ENCODE results near the gene RPS6KB1.
"Not testable (repeated sequence)": the region's sequence is repeated elsewhere in the genome, so short reads cannot be mapped to it uniquely, and the experiment has no call there.

Gene RPS6KB1

DNA sequence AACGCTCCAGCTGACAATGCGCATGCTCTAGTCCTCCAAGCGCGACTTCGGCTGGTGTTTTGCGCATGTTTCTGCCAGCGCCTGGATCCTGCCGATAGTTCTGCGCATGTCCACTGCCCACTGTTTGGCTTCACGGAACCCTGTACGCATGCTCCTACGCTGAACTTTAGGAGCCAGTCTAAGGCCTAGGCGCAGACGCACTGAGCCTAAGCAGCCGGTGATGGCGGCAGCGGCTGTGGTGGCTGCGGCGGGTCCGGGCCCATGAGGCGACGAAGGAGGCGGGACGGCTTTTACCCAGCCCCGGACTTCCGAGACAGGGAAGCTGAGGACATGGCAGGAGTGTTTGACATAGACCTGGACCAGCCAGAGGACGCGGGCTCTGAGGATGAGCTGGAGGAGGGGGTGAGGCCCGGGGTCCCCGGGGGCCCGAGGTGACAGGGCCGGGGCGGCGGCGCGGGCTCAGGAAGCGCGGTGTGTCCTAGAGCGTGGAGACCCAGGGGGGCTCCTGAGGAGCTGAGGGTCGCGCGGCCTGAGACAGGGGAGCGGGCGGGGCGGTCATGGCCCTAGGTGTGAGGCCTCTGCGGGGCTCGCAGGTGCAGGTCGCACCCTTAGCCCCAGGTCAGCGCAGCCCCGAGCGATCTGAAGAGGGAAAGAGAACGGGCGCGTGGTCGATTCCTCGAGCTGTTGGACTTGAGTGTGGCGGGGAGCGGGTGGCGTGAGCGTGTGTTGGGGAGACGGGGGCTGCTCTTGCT, at the start of gene RPS6KB1, which contains the start of gene TUBD1:
RPS6KB1 (plus strand) TSS at position 198 of the 752 bp plus-strand sequence; CDS start at position 262, 64 bp downstream.
TUBD1 (minus strand) TSS at position 20 of the 752 bp plus-strand sequence. CDS start 1,941 bp downstream, outside the sequence.
- peak; percentile 97 for DNase-seq

DNA sequence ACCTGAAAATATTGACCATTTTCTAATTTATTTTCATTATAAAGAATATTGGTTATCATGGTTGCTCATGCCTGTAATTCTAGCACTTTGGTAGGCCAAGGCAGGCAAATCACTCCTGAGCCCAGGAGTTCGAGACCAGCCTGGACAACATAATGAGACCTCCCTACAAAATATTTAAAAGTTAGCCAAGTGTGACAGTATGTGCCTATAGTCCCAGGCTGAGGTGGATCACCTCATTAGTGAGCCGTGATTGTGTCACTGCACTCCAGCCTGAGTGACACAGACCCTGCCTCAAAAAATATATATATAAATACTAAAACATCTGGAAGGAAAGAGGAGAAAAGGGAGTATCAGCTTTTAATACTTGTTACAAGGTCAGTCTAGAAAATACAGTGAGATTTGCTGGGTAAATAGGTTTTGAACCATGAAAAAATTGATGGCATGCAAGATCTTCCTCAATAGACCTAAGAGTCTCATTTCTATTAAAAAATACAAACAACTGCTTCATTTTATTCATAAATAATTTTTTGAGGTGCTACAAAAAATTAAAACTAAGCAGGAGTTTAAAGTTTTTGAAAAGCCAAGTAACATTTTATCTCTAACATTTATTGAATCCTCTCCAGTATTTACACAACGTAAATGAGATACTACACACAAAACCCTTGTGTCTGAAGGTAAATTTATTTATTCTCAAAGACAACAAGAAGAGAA, 47.9 kb upstream of the RPS6KB1 start:
- DNase-seq = no peak

DNA sequence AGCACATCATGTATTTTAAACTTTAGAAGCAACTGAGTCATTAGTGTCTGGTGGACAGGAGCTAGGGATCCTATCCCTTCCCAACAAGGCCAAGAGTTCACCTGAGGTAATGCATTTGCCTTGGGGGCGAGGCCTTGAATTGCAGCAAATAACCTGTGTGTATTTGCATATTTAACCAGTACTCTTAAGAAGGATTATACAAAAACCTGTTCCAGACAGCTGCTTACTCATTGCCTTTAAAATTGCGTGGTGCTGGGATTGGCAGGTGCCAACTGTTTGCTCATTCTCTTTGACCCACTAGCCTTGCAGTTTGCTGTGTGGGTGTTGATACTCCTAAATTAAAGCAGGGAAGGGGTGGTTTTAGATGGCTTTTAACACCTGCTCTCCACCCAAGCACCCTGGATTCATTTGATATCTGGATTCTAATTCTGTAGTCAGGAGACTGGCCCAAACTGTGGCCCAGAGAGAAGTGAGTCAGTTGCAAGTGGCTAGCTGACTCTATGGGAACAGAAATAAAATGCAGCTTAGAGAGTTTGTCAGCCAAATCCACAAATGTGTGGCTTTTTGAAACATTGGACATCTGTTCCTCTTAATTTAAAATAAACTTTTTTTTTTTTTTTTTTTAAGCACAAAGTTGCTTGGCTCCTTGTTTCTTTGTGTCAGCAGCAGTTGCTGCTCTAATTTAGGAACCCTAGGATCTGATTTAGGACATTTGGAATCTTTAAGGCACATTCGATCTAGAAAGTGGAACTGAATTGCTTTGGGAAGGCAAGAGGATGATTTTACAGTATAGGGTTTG, 47.1 kb upstream of the RPS6KB1 start:
- DNase-seq = peak; percentile 93

DNA sequence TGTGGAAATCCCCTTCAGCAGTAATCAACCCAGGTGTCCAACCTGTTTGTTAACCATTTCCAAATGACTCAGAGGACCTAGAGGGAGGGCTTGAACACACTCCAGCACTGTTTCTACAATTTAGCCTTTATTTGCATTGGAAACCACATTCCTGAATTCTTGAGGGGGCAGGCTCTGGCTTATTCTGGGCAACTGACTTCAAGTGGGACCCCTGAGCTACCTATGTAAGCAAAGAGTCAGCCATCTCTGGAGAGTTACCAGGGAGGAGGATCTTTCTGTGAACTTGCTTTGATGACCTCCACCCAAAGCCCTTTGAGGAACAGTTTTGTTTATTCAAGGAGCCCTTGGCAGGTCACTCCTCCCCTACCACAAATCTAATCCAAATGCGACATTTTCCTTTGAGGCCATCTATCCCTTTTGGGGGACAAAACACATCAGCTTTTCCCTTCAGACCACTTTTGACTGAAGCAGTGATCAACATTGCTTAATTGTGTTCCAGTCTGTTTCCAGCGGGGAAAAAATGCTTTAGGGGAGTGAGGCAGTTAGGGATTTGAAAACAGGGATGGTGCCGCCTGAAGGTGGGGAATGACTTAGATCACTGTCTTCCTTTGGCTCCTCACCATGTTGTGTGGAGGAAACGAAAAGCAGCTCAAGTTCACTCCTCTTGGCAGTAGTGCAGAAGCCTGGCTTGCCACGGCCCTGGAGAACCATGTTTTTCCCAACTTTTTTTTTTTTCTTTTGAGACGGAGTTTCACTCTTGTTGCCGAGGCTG, 46.3 kb upstream of the RPS6KB1 start:
- peak; percentile 63 for DNase-seq

DNA sequence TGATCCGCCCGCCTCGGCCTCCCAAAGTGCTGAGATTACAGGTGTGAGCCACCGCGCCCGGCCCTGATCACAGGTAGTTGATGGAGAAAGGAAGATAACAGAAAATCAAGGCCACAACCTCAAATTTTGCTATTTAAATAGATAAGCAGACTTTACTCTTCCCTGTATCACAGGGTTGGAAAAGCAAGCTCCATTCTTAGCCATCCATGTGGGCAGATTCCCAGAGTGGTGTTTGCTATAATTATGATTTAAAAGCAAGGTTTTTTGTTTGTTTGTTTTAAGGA, 44.6 kb upstream of the RPS6KB1 start:
- no peak for DNase-seq

DNA sequence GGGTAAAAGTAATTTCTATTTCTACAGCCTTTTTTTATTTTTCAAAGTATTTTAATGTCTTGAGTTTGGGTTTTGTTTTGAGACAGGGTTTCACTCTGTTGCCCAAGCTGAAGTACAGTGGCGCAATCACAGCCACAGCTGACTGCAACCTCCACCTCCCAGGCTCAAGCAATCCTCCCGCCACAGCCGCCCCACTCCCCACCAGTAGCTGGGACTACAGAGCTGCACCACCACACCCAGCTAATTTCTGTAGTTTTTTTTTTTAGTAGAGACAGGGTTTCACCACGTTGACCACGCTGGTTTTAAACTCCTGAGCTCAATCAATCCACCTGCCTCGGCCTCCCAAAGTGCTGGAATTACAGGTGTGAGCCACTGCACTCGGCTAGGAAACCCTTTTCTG, 44.1 kb upstream of the RPS6KB1 start:
- DNase-seq = no peak

DNA sequence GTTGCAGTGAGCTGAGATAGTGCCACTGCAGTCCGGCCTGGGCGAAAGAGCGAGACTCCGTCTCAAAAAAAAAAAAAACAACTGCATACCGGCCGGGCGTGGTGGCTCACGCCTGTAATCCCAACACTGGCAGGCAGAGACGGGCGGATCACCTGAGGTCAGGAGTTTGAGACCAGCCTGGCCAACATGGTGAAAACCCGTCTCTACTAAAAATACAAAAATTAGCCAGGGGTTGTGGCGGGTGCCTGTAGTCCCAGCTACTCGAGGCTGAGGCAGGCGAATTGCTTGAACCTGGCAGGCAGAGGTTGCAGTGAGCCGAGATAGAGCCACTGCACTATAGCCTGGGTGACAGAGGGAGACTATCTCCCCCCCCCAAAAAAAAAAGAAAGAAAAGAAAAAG, 42.6 kb upstream of the RPS6KB1 start:
- DNase-seq = not testable (repeated sequence)

DNA sequence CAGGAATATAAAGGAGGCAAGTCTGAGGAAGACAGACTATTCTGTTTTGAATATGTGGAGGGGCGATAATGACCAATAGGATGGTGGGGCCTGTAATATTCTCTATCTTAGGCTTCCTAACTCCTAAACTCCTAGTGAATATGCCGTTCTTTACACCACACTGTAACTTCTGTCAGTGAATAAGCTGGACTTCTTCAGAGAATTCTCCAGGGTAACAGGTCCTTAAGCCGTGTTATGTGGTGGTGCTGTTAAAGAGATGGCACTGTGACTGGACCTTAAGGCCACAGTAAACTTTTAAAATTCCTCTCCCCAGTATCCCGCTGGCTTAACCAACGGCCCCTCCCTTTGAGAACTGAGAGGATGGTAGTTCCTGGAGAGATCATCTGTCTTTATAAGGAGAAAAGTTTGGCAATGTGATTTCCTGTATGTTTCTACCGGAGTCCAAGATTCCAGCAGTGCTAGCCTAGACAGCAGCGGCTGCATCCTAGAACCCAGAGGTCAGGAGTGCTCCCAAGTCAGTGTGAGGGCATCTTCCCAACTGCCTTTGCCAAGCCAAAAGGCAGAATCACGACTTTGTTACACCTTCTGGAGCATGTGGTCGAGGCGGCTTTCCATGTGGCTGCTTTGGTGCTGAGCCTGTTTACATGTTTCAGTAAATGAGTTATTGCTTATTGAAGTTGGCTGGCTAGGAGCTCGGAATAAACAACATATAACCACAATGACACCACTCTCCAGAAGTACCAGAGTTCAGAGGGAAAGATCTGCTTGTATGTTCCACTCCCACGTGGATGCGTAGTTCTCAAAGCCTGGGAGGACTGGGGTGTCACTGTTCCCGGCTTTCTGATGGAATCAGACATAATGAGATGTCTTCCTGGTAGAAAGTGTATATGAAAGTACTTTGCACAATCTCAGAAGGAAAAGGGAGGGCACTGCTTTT, 41.2 kb upstream of the RPS6KB1 start:
- DNase-seq = no peak

DNA sequence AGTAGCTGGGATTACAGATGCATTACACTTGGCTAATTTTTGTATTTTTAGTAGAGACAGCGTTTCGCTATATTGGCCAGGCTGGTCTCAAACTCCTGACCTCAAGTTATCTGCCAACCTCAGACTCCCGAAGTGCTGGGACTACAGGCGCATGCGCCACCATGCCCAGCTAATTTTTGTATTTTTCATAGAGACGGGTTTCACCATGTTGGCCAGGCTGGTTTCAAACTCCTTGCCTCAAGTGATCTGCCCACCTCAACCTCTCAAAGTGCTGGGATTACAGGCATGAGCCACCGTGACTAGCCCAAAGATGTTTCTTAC, 40.1 kb upstream of the RPS6KB1 start:
- not testable (repeated sequence) for DNase-seq

DNA sequence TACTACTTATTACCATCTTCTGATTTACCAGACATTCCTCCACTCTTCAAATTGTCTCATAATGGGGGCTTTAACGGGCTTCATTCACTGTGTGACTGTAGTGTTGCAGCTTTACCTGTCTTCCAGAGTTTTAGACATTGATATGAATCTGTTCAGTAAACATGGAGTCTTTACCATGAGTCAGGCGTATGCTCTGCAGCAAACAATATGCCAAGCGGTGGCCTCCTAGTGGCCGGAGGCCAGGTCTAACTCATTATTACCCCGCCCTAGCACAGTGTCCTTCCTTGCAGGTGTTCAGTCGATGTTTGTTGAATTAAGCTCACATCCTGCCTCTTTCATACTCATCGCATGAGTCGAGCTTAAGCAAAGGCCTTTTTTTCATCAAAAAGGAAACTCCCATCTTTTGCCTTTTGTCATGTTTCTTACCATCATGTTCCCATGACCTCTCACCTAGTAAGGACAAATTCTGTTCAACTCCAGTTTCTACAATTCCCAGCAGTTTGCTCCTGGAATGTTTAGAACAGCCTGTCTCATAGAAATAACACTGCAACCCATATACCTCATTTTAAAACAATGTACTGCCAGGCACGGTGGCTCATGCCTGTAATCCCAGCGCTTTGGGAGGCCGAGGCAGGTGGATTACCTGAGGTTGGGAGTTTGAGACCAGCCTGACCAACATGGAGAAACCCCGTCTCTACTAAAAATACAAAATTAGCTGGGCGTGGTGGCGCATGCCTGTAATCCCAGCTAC, 39.6 kb upstream of the RPS6KB1 start:
- peak; percentile 90 for DNase-seq

DNA sequence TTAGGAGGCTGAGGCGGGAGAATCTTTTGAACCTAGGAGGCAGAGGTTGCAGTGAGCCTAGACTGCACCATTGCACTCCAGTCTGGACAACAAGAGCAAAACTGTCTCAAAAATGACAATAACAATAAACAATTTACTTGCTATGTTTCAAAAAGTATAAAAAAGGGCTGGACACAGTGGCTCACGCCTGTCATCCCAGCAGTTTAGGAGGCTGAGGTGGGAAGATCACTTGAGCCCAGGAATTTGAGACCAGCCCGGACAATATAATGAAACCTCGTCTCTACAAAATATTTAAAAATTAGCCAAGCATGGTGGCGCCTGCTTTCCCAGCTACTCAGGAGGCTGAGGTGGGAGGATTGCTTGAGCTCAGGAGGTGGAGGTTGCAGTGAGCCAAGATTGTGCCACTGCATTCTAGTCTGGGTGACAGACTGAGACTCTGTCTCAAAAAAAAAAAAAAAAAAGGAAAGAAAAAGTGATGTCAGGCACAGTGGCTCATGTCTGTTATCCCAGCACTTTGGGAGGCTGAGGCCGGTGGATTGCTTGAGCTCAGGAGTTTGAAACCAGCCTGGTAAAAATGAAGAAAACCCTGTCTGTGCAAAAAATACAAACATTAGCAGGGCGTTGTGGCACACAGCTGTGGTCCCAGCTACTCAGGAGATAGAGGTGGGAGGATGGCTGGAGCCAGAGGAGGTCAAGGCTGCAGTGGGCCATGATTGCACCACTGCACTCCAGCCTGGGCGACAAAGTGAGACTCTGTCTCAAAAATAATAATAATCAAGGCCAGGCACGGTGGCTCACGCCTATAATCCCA, 38.8 kb upstream of the RPS6KB1 start:
- DNase-seq = not testable (repeated sequence)

DNA sequence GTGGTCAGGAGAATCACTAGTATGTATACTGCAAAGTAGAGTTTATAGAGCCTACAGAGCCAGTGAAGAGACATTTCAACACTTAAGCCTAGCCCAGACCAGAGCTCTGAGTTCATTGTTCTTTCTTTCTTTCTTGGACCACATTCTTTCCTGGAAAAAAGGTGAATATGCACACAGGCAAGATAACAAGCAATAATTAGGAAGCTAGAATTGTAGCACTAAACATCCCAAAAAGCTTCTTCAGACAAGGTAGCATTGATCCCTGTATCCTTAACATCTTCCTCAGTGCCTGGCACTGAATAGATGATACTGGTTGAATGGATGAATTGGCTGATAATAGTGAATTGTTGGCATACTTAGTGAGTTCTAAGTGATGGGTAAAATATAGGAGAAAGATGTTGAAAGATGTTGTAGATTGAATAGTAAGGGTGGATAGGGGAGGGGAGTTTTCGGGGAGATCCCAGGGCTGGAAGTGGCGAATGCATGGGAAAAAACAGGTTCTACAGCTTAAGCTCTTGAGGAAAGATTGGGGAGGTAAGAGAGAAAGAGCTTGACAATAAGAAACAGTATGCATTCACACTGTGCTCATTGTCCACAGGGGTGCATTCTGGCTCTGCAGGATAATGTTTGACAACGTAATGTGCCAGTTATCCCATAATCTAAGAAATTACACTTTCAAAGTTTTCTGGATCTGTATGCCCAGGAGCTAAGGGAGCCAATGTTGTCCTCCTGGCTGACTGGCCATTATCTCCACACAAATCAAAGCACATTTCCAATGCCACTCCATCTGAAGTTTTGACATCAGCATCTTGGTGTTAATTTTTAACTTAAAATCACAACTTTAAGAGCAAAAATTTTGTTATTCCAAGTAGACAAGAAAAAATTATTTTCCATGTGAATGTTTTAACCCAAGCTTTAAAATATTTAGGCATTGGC, 35.8 kb upstream of the RPS6KB1 start:
- DNase-seq = no peak

DNA sequence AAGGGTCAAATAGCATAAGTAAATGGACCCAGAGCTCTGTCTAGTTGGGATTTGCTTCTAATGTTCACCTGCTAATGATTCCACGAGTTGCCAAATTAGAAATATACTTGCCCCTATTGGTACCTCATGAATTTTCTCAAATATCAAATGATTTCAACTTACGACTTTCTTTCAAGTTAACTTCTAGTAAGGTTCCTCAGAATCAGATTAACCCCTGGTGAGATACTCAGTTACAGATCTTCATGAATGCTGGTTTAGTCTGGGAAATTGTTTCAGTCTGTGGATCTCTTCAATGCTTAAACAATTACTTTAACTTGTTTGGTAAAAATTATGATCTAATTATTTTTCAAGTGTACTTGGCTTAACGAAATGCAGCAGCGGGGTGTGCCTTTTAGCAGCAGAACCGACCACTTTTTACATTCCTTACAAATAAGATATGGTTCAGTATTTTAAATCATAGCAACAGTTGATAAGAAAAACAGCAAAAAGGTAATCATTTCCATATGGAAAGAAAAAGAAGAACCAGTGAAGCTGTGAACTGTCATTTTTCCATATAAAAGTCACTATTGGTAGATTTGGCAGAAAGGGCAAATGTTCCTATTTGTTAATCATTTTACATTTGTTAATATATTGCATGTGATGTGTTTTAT, 34.6 kb upstream of the RPS6KB1 start:
- DNase-seq = no peak

DNA sequence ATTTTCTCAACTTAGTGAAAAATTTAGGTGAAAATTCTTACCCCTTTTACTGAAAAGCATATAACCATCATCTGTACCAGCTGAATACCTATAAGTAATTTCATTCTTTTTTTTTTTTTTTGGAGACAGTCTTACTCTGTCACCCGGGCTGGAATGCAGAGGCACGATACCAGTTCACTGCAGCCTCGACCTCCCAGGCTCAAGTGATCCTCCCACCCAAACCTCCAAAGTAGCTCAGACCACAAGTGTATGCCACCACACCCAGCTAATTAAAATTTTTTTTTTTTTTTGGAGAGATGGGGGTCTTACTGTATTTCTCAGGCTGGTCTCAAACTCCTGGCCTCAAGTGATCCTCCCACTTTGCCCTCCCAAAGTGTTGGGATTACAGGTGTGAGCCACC, 34.0 kb upstream of the RPS6KB1 start:
- no peak for DNase-seq

DNA sequence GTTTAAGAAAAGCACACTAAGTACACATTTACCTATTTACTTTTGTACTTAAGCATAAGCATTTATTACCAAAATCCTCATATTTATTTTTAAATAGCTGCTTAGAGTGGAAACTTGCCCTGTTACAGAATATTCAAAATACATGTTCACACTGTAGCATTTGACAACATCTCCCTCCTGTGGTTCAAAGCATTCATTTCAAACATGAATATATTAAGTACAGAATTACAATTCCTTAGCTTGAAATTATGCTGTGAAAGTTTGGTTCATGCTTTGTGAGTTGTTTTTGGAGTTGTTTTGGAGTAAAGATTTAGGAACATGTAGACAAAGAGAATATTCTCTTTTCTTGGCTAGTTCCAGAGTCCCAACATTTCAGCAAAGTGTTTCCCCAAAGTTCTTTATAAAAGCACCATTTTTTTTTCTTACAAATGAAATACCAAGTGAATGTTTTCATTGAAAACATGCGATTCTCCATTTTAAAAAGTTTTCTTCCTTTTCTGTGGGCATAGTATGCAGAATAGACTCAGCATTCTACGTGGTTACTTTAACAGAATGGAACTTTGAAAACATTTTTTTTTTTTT, 33.4 kb upstream of the RPS6KB1 start:
- DNase-seq = no peak

DNA sequence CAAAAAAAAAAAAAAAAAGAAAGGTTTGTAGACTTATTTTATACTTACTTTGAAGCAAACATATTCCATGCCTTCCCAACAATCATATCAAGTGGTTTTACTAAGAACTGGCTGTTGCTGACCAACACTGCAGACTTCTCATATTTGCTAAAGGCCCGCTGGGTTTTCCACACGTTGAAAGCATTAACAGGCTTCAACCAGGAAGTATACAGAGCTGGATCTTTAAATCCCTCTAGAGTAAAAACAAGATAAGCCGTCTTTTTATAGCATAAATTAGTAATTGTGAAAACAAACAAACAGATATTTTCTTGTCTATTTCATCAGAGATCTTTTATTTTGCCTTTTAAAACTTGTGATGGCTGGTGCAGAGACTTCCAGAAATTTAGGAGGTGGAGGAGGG, 29.3 kb upstream of the RPS6KB1 start:
- DNase-seq = no peak

DNA sequence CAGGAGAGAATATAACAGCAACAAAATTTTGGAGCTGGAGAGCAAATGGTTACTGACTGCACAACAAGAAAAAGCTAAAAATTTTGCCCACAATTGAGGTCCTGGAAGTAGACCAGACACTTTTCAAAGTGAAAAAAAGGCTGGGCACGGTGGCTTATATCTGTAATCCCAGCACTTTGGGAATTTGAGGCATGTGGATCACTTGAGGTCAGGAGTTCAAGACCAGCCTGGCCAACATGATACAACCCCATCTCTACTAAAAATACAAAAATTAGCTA, 23.0 kb upstream of the RPS6KB1 start:
- DNase-seq = no peak

DNA sequence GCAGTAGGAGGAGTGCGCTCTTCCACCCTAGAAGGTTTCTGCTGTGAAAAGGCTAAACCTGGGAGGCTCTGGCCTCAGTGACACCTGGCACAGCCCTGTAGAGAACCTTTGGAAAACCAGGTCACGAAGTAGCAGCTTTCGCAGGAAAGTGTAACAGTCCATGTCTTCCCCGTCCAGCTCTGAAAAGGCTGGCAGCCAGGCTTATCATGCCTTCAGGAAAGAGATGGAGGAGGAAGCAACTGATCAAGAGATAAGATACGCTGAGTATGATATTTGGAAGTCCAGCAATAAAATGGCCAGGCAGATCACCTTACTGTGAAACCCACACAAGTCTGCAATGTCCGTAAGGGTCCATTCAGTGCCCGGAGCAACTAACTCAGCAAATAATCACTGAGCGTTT, 22.4 kb upstream of the RPS6KB1 start:
- no peak for DNase-seq
